Measurements from ENCODE around the gene PSRC1.

The PSRC1 gene

GRCh38 chr1:109265016-109265415 lies 17.9 kb downstream of the PSRC1 start:
- peaks cover 36% of the 10 kb centered on the region for H3K36me3 ChIP-seq (ENCODE audit: control insufficient read depth, insufficient read depth, low read length)
- no peak overlapping the region for H3K27ac ChIP-seq (ENCODE audit: low read length)
- H3K9me3 ChIP-seq (ENCODE audit: control insufficient read depth, insufficient read depth, low read length), result no peaks in the 10 kb centered on the region
- H3K4me1 ChIP-seq (ENCODE audit: control insufficient read depth, insufficient read depth, low read length), result 0 out of 2 replicates have a peak, but pooled peaks cover 2% of the 10 kb centered on the region
- no peak for DNase-seq (ENCODE audit: low read depth, low spot score)
- no CpG with 5 or more reads among the region's 4 CpGs for WGBS (ENCODE audit: insufficient coverage, insufficient read length)
- H3K27me3 ChIP-seq (ENCODE audit: control insufficient read depth, insufficient read depth, low read length), result no peaks in the 10 kb centered on the region
- H3K4me3 ChIP-seq (ENCODE audit: low read length), result no peak overlapping the region

GRCh38 chr1:109264379-109264755 lies 18.6 kb downstream of the PSRC1 start:
- DNase-seq (ENCODE audit: low read depth, low spot score), result no peak
- no peak overlapping the region for H3K4me3 ChIP-seq (ENCODE audit: low read length)
- no peaks in the 10 kb centered on the region for H3K27me3 ChIP-seq (ENCODE audit: control insufficient read depth, insufficient read depth, low read length)
- H3K36me3 ChIP-seq (ENCODE audit: control insufficient read depth, insufficient read depth, low read length), result peaks cover 29% of the 10 kb centered on the region
- no CpG with 5 or more reads among the region's 9 CpGs for WGBS (ENCODE audit: insufficient coverage, insufficient read length)
- H3K27ac ChIP-seq (ENCODE audit: low read length), result no peak overlapping the region
- H3K9me3 ChIP-seq (ENCODE audit: control insufficient read depth, insufficient read depth, low read length), result no peaks in the 10 kb centered on the region
- peaks cover 5% of the 10 kb centered on the region for H3K4me1 ChIP-seq (ENCODE audit: control insufficient read depth, insufficient read depth, low read length)

- peaks cover 29% of the 10 kb centered on the region for H3K36me3 ChIP-seq (ENCODE audit: control insufficient read depth, insufficient read depth, low read length)
- no CpG with 5 or more reads among the region's 29 CpGs for WGBS (ENCODE audit: insufficient coverage, insufficient read length)
- H3K27me3 ChIP-seq (ENCODE audit: control insufficient read depth, insufficient read depth, low read length), result no peaks in the 10 kb centered on the region
- peak; percentile 88 for DNase-seq (ENCODE audit: low read depth, low spot score)
- H3K9me3 ChIP-seq (ENCODE audit: control insufficient read depth, insufficient read depth, low read length), result no peaks in the 10 kb centered on the region
- no peak overlapping the region for H3K4me3 ChIP-seq (ENCODE audit: low read length)
- peaks cover 5% of the 10 kb centered on the region for H3K4me1 ChIP-seq (ENCODE audit: control insufficient read depth, insufficient read depth, low read length)
- H3K27ac ChIP-seq (ENCODE audit: low read length), result no peak overlapping the region
Measured at GRCh38 chr1:109263597-109264378, 19.2 kb downstream of the PSRC1 start.

GRCh38 chr1:109263234-109263596 lies 19.7 kb downstream of the PSRC1 start:
- no peak overlapping the region for H3K27ac ChIP-seq (ENCODE audit: low read length)
- peaks cover 32% of the 10 kb centered on the region for H3K36me3 ChIP-seq (ENCODE audit: control insufficient read depth, insufficient read depth, low read length)
- WGBS (ENCODE audit: insufficient coverage, insufficient read length), result no CpG with 5 or more reads among the region's 12 CpGs
- H3K27me3 ChIP-seq (ENCODE audit: control insufficient read depth, insufficient read depth, low read length), result no peaks in the 10 kb centered on the region
- H3K4me3 ChIP-seq (ENCODE audit: low read length), result no peak overlapping the region
- H3K9me3 ChIP-seq (ENCODE audit: control insufficient read depth, insufficient read depth, low read length), result no peaks in the 10 kb centered on the region
- peaks cover 5% of the 10 kb centered on the region for H3K4me1 ChIP-seq (ENCODE audit: control insufficient read depth, insufficient read depth, low read length)
- DNase-seq (ENCODE audit: low read depth, low spot score), result no peak

GRCh38 chr1:109262231-109263055 lies 20.5 kb downstream of the PSRC1 start:
- Histone ChIP-seq H3K4me1 (ENCODE audit: control insufficient read depth, insufficient read depth, low read length) (peaks cover 5% of the 10 kb centered on the region), H3K9me3 (ENCODE audit: control insufficient read depth, insufficient read depth, low read length) (no peaks in the 10 kb centered on the region), H3K4me3 (ENCODE audit: low read length) (no peak overlapping the region), H3K36me3 (ENCODE audit: control insufficient read depth, insufficient read depth, low read length) (peaks cover 28% of the 10 kb centered on the region), H3K27me3 (ENCODE audit: control insufficient read depth, insufficient read depth, low read length) (no peaks in the 10 kb centered on the region), H3K27ac (ENCODE audit: low read length) (no peak overlapping the region)
- DNase-seq (ENCODE audit: low read depth, low spot score), result no peak
- no CpG with 5 or more reads among the region's 22 CpGs for WGBS (ENCODE audit: insufficient coverage, insufficient read length)

GRCh38 chr1:109261578-109261977 lies 21.4 kb downstream of the PSRC1 start:
- WGBS (ENCODE audit: insufficient coverage, insufficient read length), result no CpG with 5 or more reads among the region's 6 CpGs
- Histone ChIP-seq H3K36me3 (ENCODE audit: control insufficient read depth, insufficient read depth, low read length) (peaks cover 28% of the 10 kb centered on the region), H3K9me3 (ENCODE audit: control insufficient read depth, insufficient read depth, low read length) (no peaks in the 10 kb centered on the region), H3K27ac (ENCODE audit: low read length) (no peak overlapping the region), H3K4me1 (ENCODE audit: control insufficient read depth, insufficient read depth, low read length) (peaks cover 5% of the 10 kb centered on the region), H3K4me3 (ENCODE audit: low read length) (no peak overlapping the region), H3K27me3 (ENCODE audit: control insufficient read depth, insufficient read depth, low read length) (no peaks in the 10 kb centered on the region)
- no peak for DNase-seq (ENCODE audit: low read depth, low spot score)

- H3K9me3 ChIP-seq (ENCODE audit: control insufficient read depth, insufficient read depth, low read length), result no peaks in the 10 kb centered on the region
- H3K27ac ChIP-seq (ENCODE audit: low read length), result no peak overlapping the region
- no peak overlapping the region for H3K4me3 ChIP-seq (ENCODE audit: low read length)
- WGBS (ENCODE audit: insufficient coverage, insufficient read length), result no CpG with 5 or more reads among the region's 16 CpGs
- peaks cover 28% of the 10 kb centered on the region for H3K36me3 ChIP-seq (ENCODE audit: control insufficient read depth, insufficient read depth, low read length)
- DNase-seq (ENCODE audit: low read depth, low spot score), result no peak
- H3K27me3 ChIP-seq (ENCODE audit: control insufficient read depth, insufficient read depth, low read length), result no peaks in the 10 kb centered on the region
- H3K4me1 ChIP-seq (ENCODE audit: control insufficient read depth, insufficient read depth, low read length), result peaks cover 5% of the 10 kb centered on the region
Measured at GRCh38 chr1:109261006-109261405, 21.9 kb downstream of the PSRC1 start.

- no peak for DNase-seq (ENCODE audit: low read depth, low spot score)
- no peaks in the 10 kb centered on the region for H3K9me3 ChIP-seq (ENCODE audit: control insufficient read depth, insufficient read depth, low read length)
- no peaks in the 10 kb centered on the region for H3K27me3 ChIP-seq (ENCODE audit: control insufficient read depth, insufficient read depth, low read length)
- H3K36me3 ChIP-seq (ENCODE audit: control insufficient read depth, insufficient read depth, low read length), result peaks cover 22% of the 10 kb centered on the region
- no peak overlapping the region for H3K27ac ChIP-seq (ENCODE audit: low read length)
- WGBS (ENCODE audit: insufficient coverage, insufficient read length), result no CpG with 5 or more reads among the region's 7 CpGs
- peaks cover 5% of the 10 kb centered on the region for H3K4me1 ChIP-seq (ENCODE audit: control insufficient read depth, insufficient read depth, low read length)
- no peak overlapping the region for H3K4me3 ChIP-seq (ENCODE audit: low read length)
Measured at GRCh38 chr1:109259674-109260557, 23.0 kb downstream of the PSRC1 start.

GRCh38 chr1:109258481-109259466 lies 24.2 kb downstream of the PSRC1 start:
- Histone ChIP-seq H3K27ac (ENCODE audit: low read length) (no peak overlapping the region), H3K27me3 (ENCODE audit: control insufficient read depth, insufficient read depth, low read length) (no peaks in the 10 kb centered on the region), H3K36me3 (ENCODE audit: control insufficient read depth, insufficient read depth, low read length) (peaks cover 15% of the 10 kb centered on the region), H3K4me1 (ENCODE audit: control insufficient read depth, insufficient read depth, low read length) (peaks cover 10% of the 10 kb centered on the region), H3K9me3 (ENCODE audit: control insufficient read depth, insufficient read depth, low read length) (no peaks in the 10 kb centered on the region), H3K4me3 (ENCODE audit: low read length) (no peak overlapping the region)
- WGBS (ENCODE audit: insufficient coverage, insufficient read length), result no CpG with 5 or more reads among the region's 69 CpGs
- DNase-seq (ENCODE audit: low read depth, low spot score), result no peak

Data from iPS DF 6.9 (cell line).